ENCODE data around the gene CHAT. TPM values are rescaled to one million over a fixed set of nuclear protein-coding genes. Genes with fewer than 3 reads are reported as not detected.

CHAT gene
- total RNA-seq, 2 experiments from 2014 or later, result not detected

GRCh38 chr10:49651917-49652316 lies 38.1 kb downstream of the CHAT start:
- POLR2A ChIA-PET, result no interaction called here
- no TSS peak for BruUV-seq (replicated peaks)
- Histone ChIP-seq H3K4me3 (ENCODE audit: low read depth, low read length, poor library complexity, severe bottlenecking) (no peak overlapping the region), H3K36me3 (ENCODE audit: insufficient read depth, low read length) (no peaks in the 10 kb centered on the region), H3K9me2 (ENCODE audit: insufficient read depth, low read length) (no peaks in the 10 kb centered on the region), H3K9me3 (ENCODE audit: low read length) (no peaks in the 10 kb centered on the region), H3K27ac (ENCODE audit: low read depth, low read length, poor library complexity, severe bottlenecking) (no peak overlapping the region), H3K4me2 (ENCODE audit: low read length) (no peak overlapping the region), H3K79me2 (ENCODE audit: insufficient read depth, low read depth, low read length) (no peaks in the 10 kb centered on the region), H4K20me1 (ENCODE audit: insufficient read depth, low read length) (no peaks in the 10 kb centered on the region), H2AFZ (ENCODE audit: low read length) (no peak overlapping the region), H3K4me1 (ENCODE audit: insufficient read depth, low read length, poor library complexity, severe bottlenecking) (no peaks in the 10 kb centered on the region)
- intact Hi-C loops (cut with micrococcal nuclease; ENCODE audit: unreplicated experiment), result no loop called here
- TF ChIP-seq CTCF (conservative IDR thresholded peaks at IDR 0.05; ENCODE audit: low read length) (no peak), EZH2phosphoT487 (IDR thresholded peaks at IDR 0.05; ENCODE audit: borderline replicate concordance, low read depth, low read length) (no peak)
- CTCF ChIA-PET (ENCODE audit: unreplicated experiment), result no interaction called here
- no peak for DNase-seq (ENCODE audit: low spot score)

GRCh38 chr10:49652421-49653272 lies 38.8 kb downstream of the CHAT start:
- no peaks in the 10 kb centered on the region for H3K36me3 ChIP-seq (ENCODE audit: insufficient read depth, low read length)
- DNase-seq (ENCODE audit: low spot score), result no peak
- ChIA-PET CTCF (ENCODE audit: unreplicated experiment) (no interaction called here), POLR2A (no interaction called here)
- H3K4me1 ChIP-seq (ENCODE audit: insufficient read depth, low read length, poor library complexity, severe bottlenecking), result no peaks in the 10 kb centered on the region
- TF ChIP-seq EZH2phosphoT487 (IDR thresholded peaks at IDR 0.05; ENCODE audit: borderline replicate concordance, low read depth, low read length) (no peak), CTCF (conservative IDR thresholded peaks at IDR 0.05; ENCODE audit: low read length) (no peak)
- no peak overlapping the region for H3K4me2 ChIP-seq (ENCODE audit: low read length)
- intact Hi-C loops (cut with micrococcal nuclease; ENCODE audit: unreplicated experiment), result no loop called here
- no peaks in the 10 kb centered on the region for H3K9me3 ChIP-seq (ENCODE audit: low read length)
- no peak overlapping the region for H3K4me3 ChIP-seq (ENCODE audit: low read depth, low read length, poor library complexity, severe bottlenecking)
- H4K20me1 ChIP-seq (ENCODE audit: insufficient read depth, low read length), result no peaks in the 10 kb centered on the region
- H3K27ac ChIP-seq (ENCODE audit: low read depth, low read length, poor library complexity, severe bottlenecking), result no peak overlapping the region
- no peaks in the 10 kb centered on the region for H3K79me2 ChIP-seq (ENCODE audit: insufficient read depth, low read depth, low read length)
- no TSS peak for BruUV-seq (replicated peaks)
- H3K9me2 ChIP-seq (ENCODE audit: insufficient read depth, low read length), result no peaks in the 10 kb centered on the region
- no peak overlapping the region for H2AFZ ChIP-seq (ENCODE audit: low read length)

- H3K79me2 ChIP-seq (ENCODE audit: insufficient read depth, low read depth, low read length), result no peaks in the 10 kb centered on the region
- H4K20me1 ChIP-seq (ENCODE audit: insufficient read depth, low read length), result no peaks in the 10 kb centered on the region
- H3K27ac ChIP-seq (ENCODE audit: low read depth, low read length, poor library complexity, severe bottlenecking), result no peak overlapping the region
- ChIA-PET CTCF (ENCODE audit: unreplicated experiment) (no interaction called here), POLR2A (no interaction called here)
- BruUV-seq (replicated peaks), result no TSS peak
- no peak overlapping the region for H2AFZ ChIP-seq (ENCODE audit: low read length)
- no peak for DNase-seq (ENCODE audit: low spot score)
- no peaks in the 10 kb centered on the region for H3K4me1 ChIP-seq (ENCODE audit: insufficient read depth, low read length, poor library complexity, severe bottlenecking)
- H3K36me3 ChIP-seq (ENCODE audit: insufficient read depth, low read length), result no peaks in the 10 kb centered on the region
- no peak overlapping the region for H3K4me2 ChIP-seq (ENCODE audit: low read length)
- no peak overlapping the region for H3K4me3 ChIP-seq (ENCODE audit: low read depth, low read length, poor library complexity, severe bottlenecking)
- H3K9me2 ChIP-seq (ENCODE audit: insufficient read depth, low read length), result no peaks in the 10 kb centered on the region
- no peaks in the 10 kb centered on the region for H3K9me3 ChIP-seq (ENCODE audit: low read length)
- TF ChIP-seq CTCF (conservative IDR thresholded peaks at IDR 0.05; ENCODE audit: low read length), result no peak
- no peak for TF ChIP-seq EZH2phosphoT487 (IDR thresholded peaks at IDR 0.05; ENCODE audit: borderline replicate concordance, low read depth, low read length)
- intact Hi-C loops (cut with micrococcal nuclease; ENCODE audit: unreplicated experiment), result no loop called here
Observed at GRCh38 chr10:49653273-49653929, 39.6 kb downstream of the CHAT start.

Data from OCI-LY7 (cell line).